GM12878 (cell line): ENCODE data around the gene SBK2. TPM values are rescaled to one million over a fixed set of nuclear protein-coding genes. Genes with fewer than 3 reads are reported as not detected.

Source experiments
- ATAC-seq: fragments of 200-7000 bp; cut with Tn5 transposase; 3 replicates; pipeline ENCODE4 v1.9.1; 2020; ENCODE audit warnings: mild to moderate bottlenecking, moderate library complexity
- BruUV-seq: library from RNA; stranded (reverse); fragments of 400-500 nt; replicated peaks from 2 replicates; lab custom pipeline; 2021; lab: Mats Ljungman, UMichigan
- CTCF ChIA-PET: fragments of 300-600 bp; sonication (Branson Sonifier 250); formaldehyde crosslinking; extraction: SDS; loops from one replicate; lab custom pipeline; 2021; ENCODE audit warnings: inconsistent platforms; lab: Yijun Ruan, JAX
- POLR2A ChIA-PET: fragments of 350-600 bp; formaldehyde crosslinking; extraction: SDS; loops from one replicate; lab custom pipeline; 2021; ENCODE audit warnings: inconsistent platforms; lab: Charles Lee
- RAD21 ChIA-PET: fragments of 300-600 bp; sonication (Branson Sonifier 250); formaldehyde crosslinking; loops from one replicate; lab custom pipeline; 2023; ENCODE audit warnings: antibody characterized with exemption; ENCODE audit not compliant: unreplicated experiment; lab: Charles Lee
- SMC1A ChIA-PET: fragments of 300-600 bp; sonication (Branson Sonifier 250); formaldehyde crosslinking; loops from one replicate; lab custom pipeline; 2023; ENCODE audit not compliant: unreplicated experiment, uncharacterized antibody; lab: Charles Lee
- DNase-seq: peaks from one replicate; pipeline ENCODE4 v3.0.0-alpha.2; 2011; ENCODE audit warnings: low read depth, low spot score
- FAIRE-seq: peaks from 3 replicates; lab custom pipeline; 2011; peaks lifted over from hg19 to GRCh38; lab: Jason Lieb, UNC
- H2AFZ ChIP-seq: 2 replicates; pipeline ENCODE4 v1.6.0; 2011; ENCODE audit warnings: low read depth, low read length, control low read depth; ENCODE audit not compliant: control insufficient read depth
- H3K27ac ChIP-seq: 2 replicates; pipeline ENCODE4 v1.5.1; 2011; ENCODE audit warnings: control low read depth; ENCODE audit not compliant: control insufficient read depth, insufficient read depth
- H3K27me3 ChIP-seq, 2 experiments: replicated peaks in 1 of 2; 2 replicates each; pipeline versions ENCODE4 v1.6.0 to v1.6.1; 2011; ENCODE audit warnings: low read length in 1 of 2; ENCODE audit not compliant: control insufficient read depth in 2 of 2, insufficient read depth in 2 of 2
- H3K36me3 ChIP-seq, 2 experiments: 2 replicates each; pipeline ENCODE4 v1.5.1; 2011; ENCODE audit warnings: low read length in 1 of 2; ENCODE audit not compliant: control insufficient read depth in 2 of 2, insufficient read depth in 2 of 2
- H3K4me1 ChIP-seq: 2 replicates; pipeline ENCODE4 v1.6.1; 2011; ENCODE audit warnings: mild to moderate bottlenecking, low read length, moderate library complexity, mixed read lengths; ENCODE audit not compliant: control insufficient read depth, insufficient read depth
- H3K4me2 ChIP-seq: 2 replicates; pipeline ENCODE4 v1.6.0; 2011; ENCODE audit warnings: control low read depth; ENCODE audit not compliant: control insufficient read depth, insufficient read depth
- H3K4me3 ChIP-seq: fragments of 200-600 bp; sonication (generic); 2 replicates; pipeline ENCODE4 v1.5.1; 2016
- H3K79me2 ChIP-seq: 2 replicates; pipeline ENCODE4 v1.6.0; 2011; ENCODE audit warnings: low read length; ENCODE audit not compliant: control insufficient read depth, insufficient read depth
- H3K9ac ChIP-seq: 2 replicates; pipeline ENCODE4 v1.8.0; 2011; ENCODE audit warnings: low read length, control low read depth, mixed read lengths; ENCODE audit not compliant: control insufficient read depth, insufficient read depth
- H3K9me3 ChIP-seq: replicated peaks from 3 replicates; pipeline ENCODE4 v1.5.1; 2011; ENCODE audit warnings: mild to moderate bottlenecking, low read length; ENCODE audit not compliant: control insufficient read depth, insufficient read depth
- H4K20me1 ChIP-seq: 2 replicates; pipeline ENCODE4 v1.6.0; 2011; ENCODE audit not compliant: control insufficient read depth, insufficient read depth
- ATF7 ChIP-seq: fragments of 450-650 bp; IDR thresholded peaks from 2 replicates; pipeline ENCODE4 v1.6.1; 2016; ENCODE audit warnings: low read depth, mild to moderate bottlenecking
- BHLHE40 ChIP-seq, 2 experiments: fragments of 450-650 bp in 1 of 2; IDR thresholded peaks; 2 replicates each; pipeline ENCODE4 v1.6.1; 2011 to 2017; ENCODE audit warnings: low read depth in 2 of 2, borderline replicate concordance in 1 of 2, improper control_type of control experiment in 1 of 2, low read length in 1 of 2, mild to moderate bottlenecking in 1 of 2
- IKZF2 ChIP-seq, 2 experiments: fragments of 450-650 bp; IDR thresholded peaks; 2 replicates each; pipeline ENCODE4 v1.6.1; 2017; ENCODE audit warnings: mild to moderate bottlenecking in 2 of 2, moderate library complexity in 2 of 2
- MEF2B ChIP-seq: fragments of 450-650 bp; IDR thresholded peaks from 2 replicates; pipeline ENCODE4 v1.6.1; 2018; ENCODE audit warnings: mild to moderate bottlenecking, moderate library complexity; ENCODE audit not compliant: partially characterized antibody, poor library complexity, severe bottlenecking
- MTA3 ChIP-seq: IDR thresholded peaks from 2 replicates; pipeline ENCODE4 v1.6.1; 2012; ENCODE audit warnings: low read length, inconsistent platforms, borderline replicate concordance
- RBBP5 ChIP-seq: fragments of 200-600 bp; sonication (generic); conservative IDR thresholded peaks from 2 replicates; pipeline ENCODE4 v1.6.1; 2016
- RFX5 ChIP-seq: IDR thresholded peaks from 2 replicates; pipeline ENCODE4 v1.6.1; 2011; ENCODE audit warnings: low read depth, low read length, improper control_type of control experiment
- SMARCA5 ChIP-seq: fragments of 450-650 bp; IDR thresholded peaks from 2 replicates; pipeline ENCODE4 v1.6.1; 2017; ENCODE audit warnings: mild to moderate bottlenecking
- SMC3 ChIP-seq: IDR thresholded peaks from 2 replicates; pipeline ENCODE4 v1.6.1; 2011; ENCODE audit warnings: low read length, improper control_type of control experiment, borderline replicate concordance
- SUZ12 ChIP-seq: fragments of 200-600 bp; sonication (generic); IDR thresholded peaks from one replicate; pipeline ENCODE4 v1.6.1; 2018; ENCODE audit warnings: antibody characterized with exemption, mild to moderate bottlenecking; ENCODE audit not compliant: unreplicated experiment
- WGBS: methylation state at CpG from one replicate; pipeline ENCODE4 v1.1.6; 2016; ENCODE audit warnings: low lambda C conversion rate; ENCODE audit not compliant: insufficient replicate concordance, insufficient coverage; ENCODE audit errors: missing lambda C conversion rate; 5-methylcytosine and 5-hydroxymethylcytosine counted together
- in situ Hi-C: fragments of 300-500 bp; cut with MboI; formaldehyde crosslinking; loops from 9 replicates; pipeline ENCODE4 v1.14.3; 2018; ENCODE audit warnings: mixed read lengths
- intact Hi-C: fragments of 100-400 bp; cut with micrococcal nuclease; formaldehyde crosslinking; loops from one replicate; pipeline ENCODE4 v1.14.2; 2022; ENCODE audit not compliant: unreplicated experiment
- polyA plus RNA-seq, 11 experiments: library from polyadenylated mRNA; depleted of rRNA in 4 of 11; unstranded in 6 of 11; stranded (reverse) in 5 of 11; fragments of >200 nt; fragmentation: Nextera tagmentation in 4 of 11; fragmentation: Illumina TruSeq in 1 of 11; extraction: Ambion mirVana in 4 of 11; extraction: Trizol in 1 of 11; gene quantifications; 1 replicate in 1 of 11; 2 replicates in 10 of 11; pipeline versions ENCODE4 v1.2.1 to v1.2.3, GENCODE V29; 2011 to 2016; ENCODE audit warnings: inconsistent platforms in 2 of 11, missing spikeins in 2 of 11, low read depth in 1 of 11
- total RNA-seq, 4 experiments: library from RNA; depleted of rRNA in 3 of 4; stranded (reverse); fragments of >200 nt in 3 of 4; fragmentation: Illumina TruSeq in 1 of 4; extraction: Trizol in 1 of 4; gene quantifications; 2 replicates each; pipeline versions ENCODE4 v1.2.1 to v1.2.3, GENCODE V29; 2013 to 2021
- TF ChIP-seq, protein P1 (sequence below): fragments of 450-650 bp; IDR thresholded peaks from 2 replicates; pipeline ENCODE4 v1.6.1; 2016; ENCODE audit warnings: mild to moderate bottlenecking
- TF ChIP-seq, protein P2 (sequence below): fragments of 450-650 bp; IDR thresholded peaks from 2 replicates; pipeline ENCODE4 v1.6.1; 2014; ENCODE audit warnings: mild to moderate bottlenecking
- TF ChIP-seq, protein P3 (sequence below): fragments of 450-650 bp; IDR thresholded peaks from 2 replicates; pipeline ENCODE4 v1.6.1; 2017; ENCODE audit warnings: mild to moderate bottlenecking, moderate library complexity

Gene SBK2
- total and polyA plus RNA-seq, 10 of the 15 experiments (the other 5 are each of a cell fraction or from before 2014, with no cell fraction given): not detected

DNA sequence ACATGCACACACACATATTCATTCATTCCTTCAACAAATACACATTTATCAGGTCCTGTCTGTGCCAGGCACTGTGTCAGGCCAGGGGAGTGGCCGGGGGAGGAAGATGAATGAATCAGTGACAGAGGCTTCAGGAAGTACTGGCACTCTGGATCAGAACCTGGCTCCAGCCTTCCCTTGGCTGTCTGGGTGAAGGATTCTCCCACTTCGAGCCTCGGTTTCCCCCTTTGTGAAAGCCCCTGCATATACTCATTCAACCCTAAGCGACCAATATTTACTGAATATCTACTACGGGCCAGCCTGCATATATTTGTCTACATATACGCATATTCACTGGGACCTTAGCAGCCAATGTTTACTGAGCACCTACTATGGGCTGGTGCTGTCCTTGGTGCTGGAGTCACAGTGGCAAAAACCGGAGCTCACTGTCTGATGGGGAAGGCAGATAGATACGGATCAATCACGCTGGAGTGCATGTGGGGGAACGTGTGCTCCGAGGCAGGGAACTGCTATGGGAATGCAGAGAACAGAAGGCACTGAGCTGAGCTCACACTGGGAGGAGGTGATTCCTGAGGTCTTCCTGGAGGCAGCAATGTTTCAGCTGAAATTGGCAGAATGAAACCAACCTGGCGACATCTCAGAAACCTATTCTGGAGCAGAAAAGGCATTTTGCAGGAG, 44.4 kb upstream of the SBK2 start:
- FAIRE-seq (peak; percentile 54), DNase-seq (no peak), ATAC-seq (no peak; the same call in 1 of the 3 replicates)
- RAD21 ChIA-PET: interaction anchor here (0.8 to 1.3 kb wide), 2 partner anchors 18 to 45 kb away, joined by 3 to 4 read pairs; partner anchors contain the start of gene FIZ1
- in situ Hi-C loops: no loop called here
- SMC1A ChIA-PET: interaction anchor here (1.1 kb wide), 1 partner anchor 67 kb away, joined by 5 read pairs; no protein-coding TSS in a partner anchor
- H3K4me3 ChIP-seq: peak overlapping the region; percentile 93
- H3K79me2 ChIP-seq: peaks cover 11% of the 10 kb centered on the region
- intact Hi-C loops: no loop called here
- H3K4me1 ChIP-seq: 0 out of 2 replicates have a peak, but pooled peaks cover 3% of the 10 kb centered on the region
- no peaks in the 10 kb centered on the region for H3K9me3 ChIP-seq
- POLR2A ChIA-PET: interaction anchor here (0.5 to 1.5 kb wide), 5 partner anchors 8 to 53 kb away, joined by 3 to 5 read pairs (median 4); partner anchors contain the start of gene FIZ1
- BruUV-seq: no TSS peak
- H3K36me3 ChIP-seq: peaks cover 0 to 5% of the 10 kb centered on the region in 2 experiments; a peak in 1 of 4 replicates
- H3K27me3 ChIP-seq: no peaks in the 10 kb centered on the region
- H4K20me1 ChIP-seq: no peaks in the 10 kb centered on the region
- peak overlapping the region; percentile 56 for H3K4me2 ChIP-seq
- peak overlapping the region; percentile 82 for H2AFZ ChIP-seq
- 70% methylated on average over 12 of the region's 12 CpGs for WGBS
- peak overlapping the region; percentile 52; the same call in 1 of the 2 replicates for H3K27ac ChIP-seq
- peak overlapping the region; percentile 66 for H3K9ac ChIP-seq
- CTCF ChIA-PET: interaction anchor here (1.1 to 2.3 kb wide), 3 partner anchors 25 to 73 kb away, joined by 3 to 5 read pairs (median 5); partner anchors contain the start of gene ZNF865
- TF ChIP-seq, protein P1, sequence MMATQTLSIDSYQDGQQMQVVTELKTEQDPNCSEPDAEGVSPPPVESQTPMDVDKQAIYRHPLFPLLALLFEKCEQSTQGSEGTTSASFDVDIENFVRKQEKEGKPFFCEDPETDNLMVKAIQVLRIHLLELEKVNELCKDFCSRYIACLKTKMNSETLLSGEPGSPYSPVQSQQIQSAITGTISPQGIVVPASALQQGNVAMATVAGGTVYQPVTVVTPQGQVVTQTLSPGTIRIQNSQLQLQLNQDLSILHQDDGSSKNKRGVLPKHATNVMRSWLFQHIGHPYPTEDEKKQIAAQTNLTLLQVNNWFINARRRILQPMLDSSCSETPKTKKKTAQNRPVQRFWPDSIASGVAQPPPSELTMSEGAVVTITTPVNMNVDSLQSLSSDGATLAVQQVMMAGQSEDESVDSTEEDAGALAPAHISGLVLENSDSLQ: 0 out of 2 replicates have a peak, but pooled peaks have one; percentile 37
- TF ChIP-seq RFX5: no peak; the same call in 1 of the 2 replicates
- no peak for TF ChIP-seq RBBP5
- no peak; a peak in 2 of 4 replicates for TF ChIP-seq IKZF2 (IDR thresholded peaks at IDR 0.05)
- TF ChIP-seq SUZ12: no peak
- TF ChIP-seq, protein P2, sequence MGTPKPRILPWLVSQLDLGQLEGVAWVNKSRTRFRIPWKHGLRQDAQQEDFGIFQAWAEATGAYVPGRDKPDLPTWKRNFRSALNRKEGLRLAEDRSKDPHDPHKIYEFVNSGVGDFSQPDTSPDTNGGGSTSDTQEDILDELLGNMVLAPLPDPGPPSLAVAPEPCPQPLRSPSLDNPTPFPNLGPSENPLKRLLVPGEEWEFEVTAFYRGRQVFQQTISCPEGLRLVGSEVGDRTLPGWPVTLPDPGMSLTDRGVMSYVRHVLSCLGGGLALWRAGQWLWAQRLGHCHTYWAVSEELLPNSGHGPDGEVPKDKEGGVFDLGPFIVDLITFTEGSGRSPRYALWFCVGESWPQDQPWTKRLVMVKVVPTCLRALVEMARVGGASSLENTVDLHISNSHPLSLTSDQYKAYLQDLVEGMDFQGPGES: no peak
- TF ChIP-seq, protein P3, sequence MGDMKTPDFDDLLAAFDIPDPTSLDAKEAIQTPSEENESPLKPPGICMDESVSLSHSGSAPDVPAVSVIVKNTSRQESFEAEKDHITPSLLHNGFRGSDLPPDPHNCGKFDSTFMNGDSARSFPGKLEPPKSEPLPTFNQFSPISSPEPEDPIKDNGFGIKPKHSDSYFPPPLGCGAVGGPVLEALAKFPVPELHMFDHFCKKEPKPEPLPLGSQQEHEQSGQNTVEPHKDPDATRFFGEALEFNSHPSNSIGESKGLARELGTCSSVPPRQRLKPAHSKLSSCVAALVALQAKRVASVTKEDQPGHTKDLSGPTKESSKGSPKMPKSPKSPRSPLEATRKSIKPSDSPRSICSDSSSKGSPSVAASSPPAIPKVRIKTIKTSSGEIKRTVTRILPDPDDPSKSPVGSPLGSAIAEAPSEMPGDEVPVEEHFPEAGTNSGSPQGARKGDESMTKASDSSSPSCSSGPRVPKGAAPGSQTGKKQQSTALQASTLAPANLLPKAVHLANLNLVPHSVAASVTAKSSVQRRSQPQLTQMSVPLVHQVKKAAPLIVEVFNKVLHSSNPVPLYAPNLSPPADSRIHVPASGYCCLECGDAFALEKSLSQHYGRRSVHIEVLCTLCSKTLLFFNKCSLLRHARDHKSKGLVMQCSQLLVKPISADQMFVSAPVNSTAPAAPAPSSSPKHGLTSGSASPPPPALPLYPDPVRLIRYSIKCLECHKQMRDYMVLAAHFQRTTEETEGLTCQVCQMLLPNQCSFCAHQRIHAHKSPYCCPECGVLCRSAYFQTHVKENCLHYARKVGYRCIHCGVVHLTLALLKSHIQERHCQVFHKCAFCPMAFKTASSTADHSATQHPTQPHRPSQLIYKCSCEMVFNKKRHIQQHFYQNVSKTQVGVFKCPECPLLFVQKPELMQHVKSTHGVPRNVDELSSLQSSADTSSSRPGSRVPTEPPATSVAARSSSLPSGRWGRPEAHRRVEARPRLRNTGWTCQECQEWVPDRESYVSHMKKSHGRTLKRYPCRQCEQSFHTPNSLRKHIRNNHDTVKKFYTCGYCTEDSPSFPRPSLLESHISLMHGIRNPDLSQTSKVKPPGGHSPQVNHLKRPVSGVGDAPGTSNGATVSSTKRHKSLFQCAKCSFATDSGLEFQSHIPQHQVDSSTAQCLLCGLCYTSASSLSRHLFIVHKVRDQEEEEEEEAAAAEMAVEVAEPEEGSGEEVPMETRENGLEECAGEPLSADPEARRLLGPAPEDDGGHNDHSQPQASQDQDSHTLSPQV: no peak
- peak; percentile 60; the same call in 1 of the 2 replicates for TF ChIP-seq MTA3
- TF ChIP-seq ATF7: no peak
- TF ChIP-seq SMC3: no peak
- no peak for TF ChIP-seq BHLHE40 (IDR thresholded peaks at IDR 0.05; ENCODE audit: borderline replicate concordance in 1 of 2, low read depth in 2 of 2, low read length in 1 of 2)
- TF ChIP-seq MEF2B: no peak
- 0 out of 2 replicates have a peak, but pooled peaks have one; percentile 17 for TF ChIP-seq SMARCA5
